Measurements from ENCODE around the gene LRRFIP1.

Gene LRRFIP1

GRCh38 chr2:237669283-237669627, 41.9 kb downstream of the LRRFIP1 start:
- no peak for TF ChIP-seq REST (IDR thresholded peaks at IDR 0.05; ENCODE audit: insufficient replicate concordance, low read depth)
- no peak for TF ChIP-seq SPI1 (IDR thresholded peaks at IDR 0.05; ENCODE audit: borderline replicate concordance, low read depth)
- no peak for TF ChIP-seq GABPA (IDR thresholded peaks at IDR 0.05; ENCODE audit: low read depth)
- TF ChIP-seq POLR2AphosphoS5 (IDR thresholded peaks at IDR 0.05; ENCODE audit: low read depth): no peak
- Histone ChIP-seq H3K4me3 (replicated peaks; ENCODE audit: insufficient read depth, low read length) (no peak overlapping the region), H3K27ac (replicated peaks) (no peak overlapping the region), H3K27me3 (ENCODE audit: insufficient read depth, poor library complexity, severe bottlenecking) (peaks cover 2% of the 10 kb centered on the region)
- DNase-seq (ENCODE audit: low read depth in 1 of 2, low spot score in 1 of 2): no peak

GRCh38 chr2:237669628-237670392, 42.4 kb downstream of the LRRFIP1 start:
- DNase-seq (ENCODE audit: low read depth in 1 of 2, low spot score in 1 of 2): no peak
- no peak overlapping the region for H3K27ac ChIP-seq (replicated peaks)
- H3K4me3 ChIP-seq (replicated peaks; ENCODE audit: insufficient read depth, low read length): no peak overlapping the region
- H3K27me3 ChIP-seq (ENCODE audit: insufficient read depth, poor library complexity, severe bottlenecking): peaks cover 2% of the 10 kb centered on the region
- TF ChIP-seq GABPA (IDR thresholded peaks at IDR 0.05; ENCODE audit: low read depth): no peak

- H3K27me3 ChIP-seq (ENCODE audit: insufficient read depth, poor library complexity, severe bottlenecking): peaks cover 2% of the 10 kb centered on the region
- no peak overlapping the region for H3K4me3 ChIP-seq (replicated peaks; ENCODE audit: insufficient read depth, low read length)
- TF ChIP-seq POLR2AphosphoS5 (IDR thresholded peaks at IDR 0.05; ENCODE audit: low read depth) (no peak), SPI1 (IDR thresholded peaks at IDR 0.05; ENCODE audit: borderline replicate concordance, low read depth) (no peak), GABPA (IDR thresholded peaks at IDR 0.05; ENCODE audit: low read depth) (no peak), CTCF (IDR thresholded peaks at IDR 0.05; ENCODE audit: insufficient read depth, low read length) (no peak)
- no peak overlapping the region for H3K27ac ChIP-seq (replicated peaks)
- DNase-seq (ENCODE audit: low read depth in 1 of 2, low spot score in 1 of 2): no peak
Measured at GRCh38 chr2:237670641-237671040, 43.3 kb downstream of the LRRFIP1 start.

- Histone ChIP-seq H3K27me3 (ENCODE audit: insufficient read depth, poor library complexity, severe bottlenecking) (peaks cover 2% of the 10 kb centered on the region), H3K27ac (replicated peaks) (no peak overlapping the region), H3K4me3 (replicated peaks; ENCODE audit: insufficient read depth, low read length) (no peak overlapping the region)
- TF ChIP-seq CTCF (IDR thresholded peaks at IDR 0.05; ENCODE audit: insufficient read depth, low read length): no peak
- no peak for TF ChIP-seq GABPA (IDR thresholded peaks at IDR 0.05; ENCODE audit: low read depth)
- TF ChIP-seq SPI1 (IDR thresholded peaks at IDR 0.05; ENCODE audit: borderline replicate concordance, low read depth): no peak
- TF ChIP-seq REST (IDR thresholded peaks at IDR 0.05; ENCODE audit: insufficient replicate concordance, low read depth): no peak
- TF ChIP-seq POLR2AphosphoS5 (IDR thresholded peaks at IDR 0.05; ENCODE audit: low read depth): no peak
- DNase-seq (ENCODE audit: low read depth in 1 of 2, low spot score in 1 of 2): no peak
Measured at GRCh38 chr2:237671466-237672138, 44.2 kb downstream of the LRRFIP1 start.
